GM19455 (cell line): Measurements from ENCODE around the gene SLC41A3.
"Not testable (repeated sequence)": the region's sequence is repeated elsewhere in the genome, so short reads cannot be mapped to it uniquely, and the experiment has no call there.

Source experiments
- ATAC-seq: cut with Tn5 transposase; IDR thresholded peaks from one replicate; pipeline ENCODE4 v1.9.1; 2021; ENCODE audit not compliant: unreplicated experiment

SLC41A3 gene

DNA sequence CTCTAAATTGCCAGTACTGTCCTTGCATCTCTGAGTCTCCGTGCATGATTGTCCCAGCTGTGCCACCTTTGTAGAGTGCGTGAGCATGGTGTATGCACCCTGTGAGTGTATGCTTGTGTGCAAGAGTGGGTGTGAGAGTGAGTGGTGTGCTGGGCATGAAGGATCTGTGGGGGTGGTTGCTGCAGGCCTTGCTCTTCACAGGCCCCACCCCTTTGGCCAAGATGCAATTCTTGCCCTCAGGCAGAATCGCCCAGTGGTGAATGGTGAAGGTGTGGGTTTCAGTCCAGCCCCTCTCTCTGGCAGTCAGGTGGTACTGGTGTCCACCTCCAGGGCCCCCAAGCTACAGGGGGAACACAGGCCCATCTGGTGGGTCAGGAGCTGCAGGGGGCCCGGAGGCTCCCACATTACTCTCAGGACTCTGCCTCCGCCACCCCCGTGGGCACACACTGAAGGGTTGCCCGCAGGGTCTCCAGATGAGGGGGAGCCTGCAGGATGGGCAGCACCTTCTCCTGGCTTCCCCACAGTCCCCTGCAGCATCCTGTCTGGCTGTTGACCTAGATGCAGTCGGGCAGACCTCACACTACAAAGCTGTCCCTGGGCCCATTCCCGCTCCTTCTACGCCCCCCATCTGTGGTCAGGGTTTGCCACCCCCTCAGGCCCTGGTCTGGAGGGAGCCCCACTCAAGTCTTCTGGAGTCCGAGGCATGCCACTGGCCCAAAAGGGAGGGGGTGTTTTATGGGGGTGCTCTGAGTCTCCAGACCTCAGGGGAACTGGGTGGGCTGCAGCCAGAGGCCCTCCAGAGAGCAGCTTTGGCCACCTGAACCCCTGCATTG is 123.3 kb downstream of the SLC41A3 start:
- no peak for ATAC-seq

DNA sequence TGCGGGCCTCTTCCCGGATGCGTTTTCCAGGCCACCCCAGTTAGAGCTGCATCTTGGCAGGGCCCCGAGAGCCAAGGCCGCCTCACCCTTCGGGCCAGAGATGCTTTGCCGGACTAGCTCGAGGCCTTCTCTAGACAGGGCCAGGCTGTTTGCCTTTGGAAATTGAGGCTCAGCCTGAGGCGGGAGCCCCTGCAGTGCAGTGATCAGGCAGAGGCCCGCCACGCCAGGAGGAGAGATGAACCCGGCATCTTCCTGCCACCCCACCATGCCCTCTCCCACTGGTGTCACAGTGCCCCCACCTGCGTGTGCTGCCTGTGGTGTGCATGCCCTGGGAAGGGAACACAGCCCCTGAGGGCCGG is 123.9 kb downstream of the SLC41A3 start:
- ATAC-seq: no peak

GRCh38 chr3:125959317-125960065 is 124.4 kb downstream of the SLC41A3 start:
- ATAC-seq: no peak

- ATAC-seq: no peak
Observed at GRCh38 chr3:125958511-125959316, 125.2 kb downstream of the SLC41A3 start.

GRCh38 chr3:125957674-125958510 is 126.0 kb downstream of the SLC41A3 start:
- no peak for ATAC-seq

- ATAC-seq: not testable (repeated sequence)
Observed at GRCh38 chr3:125957020-125957419, 126.9 kb downstream of the SLC41A3 start.
